Activated CD8-positive, alpha-beta memory T cell treated with anti-CD3 and anti-CD28 coated beads for 24 hours (primary cell): Measurements from ENCODE around the gene ACTL6A.
A peak's percentile ranks its signal among the peaks of the same experiment; 100 is the strongest.

Experiments used
- DNase-seq: peaks from one replicate; pipeline ENCODE4 v3.0.0-alpha.2; 2020

Gene ACTL6A

DNA sequence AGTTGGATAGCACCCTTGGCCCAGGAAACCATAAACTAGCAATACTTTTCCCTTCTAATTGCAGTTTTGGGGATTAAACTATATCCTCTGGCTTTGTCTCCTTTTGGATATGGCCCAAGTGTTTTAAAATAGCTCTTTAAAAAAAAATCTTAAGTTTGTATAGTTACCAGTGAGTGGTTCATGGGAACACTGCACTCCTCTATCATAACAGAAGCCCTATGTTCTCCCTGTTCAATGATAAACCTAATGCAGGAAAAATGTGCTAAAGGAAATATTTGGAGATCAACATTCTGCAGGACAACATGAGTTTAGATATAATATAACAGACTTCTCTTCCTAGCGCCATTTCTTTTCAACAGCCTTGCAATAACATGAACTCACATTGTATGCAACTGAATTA is 28.6 kb downstream of the ACTL6A start:
- no peak for DNase-seq

DNA sequence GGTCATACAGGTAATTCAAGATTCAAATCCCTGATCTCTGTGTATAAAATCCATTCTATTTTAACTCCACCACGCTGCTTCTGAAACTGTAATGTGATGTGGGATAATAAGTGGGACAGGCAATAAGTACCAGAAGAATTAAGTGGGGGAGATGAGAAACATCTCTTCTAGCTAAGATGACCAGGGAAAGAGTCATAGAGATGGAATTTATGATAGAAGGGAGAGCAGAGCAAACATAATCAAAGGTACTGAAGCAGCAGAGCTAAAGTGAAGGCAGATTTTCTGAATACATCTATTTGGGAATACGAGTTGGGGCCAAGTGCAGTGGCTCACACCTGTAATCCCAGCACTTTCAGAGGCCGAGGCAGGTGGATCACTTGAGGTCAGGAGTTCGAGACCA is 36.8 kb downstream of the ACTL6A start:
- no peak for DNase-seq

DNA sequence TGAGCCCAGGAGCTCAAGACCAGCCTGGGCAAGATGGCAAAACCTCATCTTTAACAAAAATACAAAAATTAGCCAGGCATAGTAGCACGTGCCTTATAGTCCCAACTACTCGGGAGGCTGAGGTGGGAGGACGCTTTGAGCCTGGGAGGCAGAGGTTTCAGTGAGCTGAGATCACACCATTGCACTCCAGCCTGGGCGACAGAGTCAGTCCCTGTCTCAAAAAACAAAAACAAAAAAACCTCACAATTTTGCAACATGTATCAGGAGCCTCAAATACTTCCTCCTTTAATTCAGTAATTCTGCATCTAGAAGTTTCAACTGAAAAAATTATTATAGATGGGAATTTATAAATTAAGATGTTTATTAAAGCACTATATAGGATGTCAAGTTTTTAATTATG is 40.6 kb downstream of the ACTL6A start:
- DNase-seq, result no peak

DNA sequence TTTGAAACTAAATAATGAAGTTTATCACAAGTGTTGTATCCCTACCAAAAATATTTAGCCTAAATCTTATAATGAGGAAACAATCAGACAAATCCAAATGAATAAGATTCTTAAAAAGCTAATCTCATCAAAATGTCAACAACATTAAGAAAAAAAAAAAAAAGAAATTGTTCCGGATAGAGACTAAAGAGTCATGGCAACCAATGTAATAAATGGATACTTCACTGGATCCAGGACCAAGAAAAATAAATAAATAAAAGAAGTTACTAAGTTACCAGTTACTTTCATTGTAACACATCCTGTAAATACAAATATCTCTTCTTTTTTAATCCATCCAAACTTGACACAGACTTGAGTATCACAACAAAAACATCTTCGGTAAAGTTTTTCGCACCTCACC is 41.1 kb downstream of the ACTL6A start:
- no peak for DNase-seq

DNA sequence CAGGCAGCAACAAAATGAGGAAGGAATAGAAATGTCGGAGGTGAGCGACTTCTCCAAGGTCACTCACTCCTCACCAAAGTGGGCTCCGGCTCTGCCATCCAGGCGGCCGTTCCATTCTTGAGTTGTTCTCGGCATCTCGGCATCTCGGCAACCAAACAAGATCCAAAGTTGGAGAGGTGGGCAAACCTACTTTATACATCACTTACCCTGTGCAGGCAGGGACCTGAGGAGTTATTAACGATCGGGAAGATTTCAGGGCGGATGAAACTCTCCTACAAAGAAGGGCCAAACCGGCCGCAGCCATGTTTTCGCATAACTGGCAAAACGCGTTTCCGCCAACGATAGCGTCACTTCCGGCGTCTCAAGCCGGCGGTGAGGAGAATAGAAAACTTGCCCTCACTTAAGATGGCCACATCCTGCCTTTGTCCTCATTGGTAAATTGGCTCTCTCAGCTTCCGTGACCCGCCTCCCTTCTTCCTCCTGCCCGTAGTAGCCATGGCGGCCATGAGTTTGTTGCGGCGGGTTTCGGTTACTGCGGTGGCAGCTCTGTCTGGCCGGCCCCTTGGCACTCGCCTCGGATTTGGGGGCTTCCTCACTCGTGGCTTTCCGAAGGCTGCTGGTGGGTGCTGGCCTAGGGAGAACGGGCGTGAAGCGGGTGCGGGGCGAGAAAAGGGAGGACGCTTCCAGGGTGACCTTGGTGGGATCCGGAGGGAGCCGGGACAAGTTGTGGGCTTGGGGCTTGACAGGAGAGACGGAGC is 41.8 kb downstream of the ACTL6A start, which contains the start of the genes MRPL47 and NDUFB5:
MRPL47 (minus strand) TSS at position 318 of the 758 bp plus-strand sequence; CDS start at position 304, 14 bp downstream.
NDUFB5 (plus strand) TSS at position 474 of the 758 bp plus-strand sequence; CDS start at position 496, 22 bp downstream.
- peak; percentile 94 for DNase-seq

DNA sequence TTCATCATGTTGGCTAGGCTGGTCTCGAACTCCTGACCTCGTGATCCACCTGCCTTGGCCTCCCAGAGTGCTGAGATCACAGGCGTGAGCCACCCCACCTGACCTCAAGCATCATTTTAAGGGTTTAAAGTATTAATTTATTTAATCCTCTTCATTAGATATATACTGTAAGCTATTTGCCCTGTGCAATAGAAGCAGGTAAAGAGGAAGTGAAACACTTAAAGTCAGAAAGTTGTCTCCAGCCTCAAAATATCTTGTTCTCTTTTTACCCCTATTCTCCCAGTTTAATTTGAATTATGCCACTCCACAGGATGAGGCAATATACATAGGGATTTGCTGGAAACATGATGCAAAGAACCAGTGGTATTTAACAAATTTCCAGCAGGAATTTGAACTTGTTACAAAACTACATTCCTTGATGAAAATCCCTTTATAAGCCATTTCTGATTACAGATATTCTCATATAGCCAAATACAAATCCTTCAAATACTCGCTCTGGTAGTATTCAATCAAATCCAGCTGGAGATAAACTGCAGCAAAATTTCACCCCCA is 43.9 kb downstream of the ACTL6A start:
- no peak for DNase-seq

DNA sequence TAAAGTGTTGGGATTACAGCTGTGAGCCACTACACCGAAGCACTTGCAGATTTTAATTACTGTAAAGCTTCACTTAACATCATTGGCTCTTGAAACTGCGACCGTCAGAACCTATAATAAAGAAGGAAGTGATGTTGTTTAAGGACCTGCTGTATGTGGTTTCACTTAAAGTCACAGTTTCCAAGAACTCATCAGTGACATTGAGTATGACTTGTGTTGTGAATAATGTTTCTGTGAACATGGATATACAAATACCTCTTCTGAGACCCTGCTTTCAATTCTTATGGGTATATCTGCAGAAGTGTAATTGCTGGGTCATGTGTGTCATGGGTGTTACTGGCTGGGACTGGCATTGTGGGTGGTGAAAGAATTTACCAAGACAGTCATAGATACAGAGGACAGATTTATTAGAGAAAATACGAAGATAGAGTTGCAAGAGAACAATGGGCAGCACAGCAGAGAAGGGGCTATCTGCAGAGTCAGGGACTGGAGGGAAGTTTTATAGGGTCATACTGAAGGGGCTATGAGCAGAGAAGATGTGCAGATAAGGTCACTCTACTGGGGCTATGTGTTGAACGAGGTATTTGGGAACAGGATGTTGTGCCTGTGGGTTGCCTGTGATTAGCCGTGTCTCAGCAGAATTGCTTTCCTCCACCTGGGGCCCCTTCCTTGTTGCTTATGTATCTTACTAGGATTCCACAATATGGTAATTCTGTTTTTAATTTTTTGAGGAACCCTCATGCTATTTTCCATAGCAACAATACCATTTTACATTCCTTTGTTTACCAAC is 46.4 kb downstream of the ACTL6A start:
- DNase-seq, result no peak

DNA sequence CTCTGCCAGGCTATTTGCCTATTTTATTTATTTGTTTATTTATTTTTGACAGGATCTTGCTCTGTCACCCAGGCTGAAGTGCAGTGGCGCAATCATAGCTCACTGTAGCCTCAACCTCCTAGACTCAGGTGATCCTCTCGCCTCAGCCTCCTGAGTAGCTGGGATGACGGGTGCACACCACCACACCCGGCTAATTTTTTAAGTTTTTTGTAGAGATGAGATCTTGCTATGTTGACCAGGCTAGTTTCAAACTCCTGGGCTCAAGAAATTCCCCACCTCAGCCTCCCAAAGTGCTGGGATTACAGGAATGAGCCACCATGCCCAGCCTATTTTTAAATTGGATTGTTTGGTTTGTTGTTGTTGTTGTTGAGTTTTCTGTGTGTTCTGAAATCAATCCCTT is 47.3 kb downstream of the ACTL6A start:
- DNase-seq, result no peak

DNA sequence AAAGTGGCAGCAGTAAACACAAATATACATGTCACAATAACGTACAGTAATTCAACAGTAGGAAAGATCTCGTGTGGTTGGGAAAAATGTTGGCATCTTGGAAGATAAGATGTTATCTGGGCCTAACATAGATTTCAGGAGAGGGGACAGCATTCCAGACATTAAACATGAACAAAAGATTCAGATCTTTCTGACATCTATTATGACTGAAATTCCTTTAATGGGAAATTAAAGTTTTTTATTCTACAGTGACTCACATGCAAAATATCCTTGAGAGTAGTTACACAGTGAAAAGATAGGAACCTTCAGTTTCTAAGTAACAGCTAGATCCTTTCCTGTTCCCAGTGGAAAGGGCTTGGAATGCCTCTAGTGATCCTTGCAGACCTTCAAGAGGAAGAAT is 51.1 kb downstream of the ACTL6A start:
- DNase-seq, result no peak

DNA sequence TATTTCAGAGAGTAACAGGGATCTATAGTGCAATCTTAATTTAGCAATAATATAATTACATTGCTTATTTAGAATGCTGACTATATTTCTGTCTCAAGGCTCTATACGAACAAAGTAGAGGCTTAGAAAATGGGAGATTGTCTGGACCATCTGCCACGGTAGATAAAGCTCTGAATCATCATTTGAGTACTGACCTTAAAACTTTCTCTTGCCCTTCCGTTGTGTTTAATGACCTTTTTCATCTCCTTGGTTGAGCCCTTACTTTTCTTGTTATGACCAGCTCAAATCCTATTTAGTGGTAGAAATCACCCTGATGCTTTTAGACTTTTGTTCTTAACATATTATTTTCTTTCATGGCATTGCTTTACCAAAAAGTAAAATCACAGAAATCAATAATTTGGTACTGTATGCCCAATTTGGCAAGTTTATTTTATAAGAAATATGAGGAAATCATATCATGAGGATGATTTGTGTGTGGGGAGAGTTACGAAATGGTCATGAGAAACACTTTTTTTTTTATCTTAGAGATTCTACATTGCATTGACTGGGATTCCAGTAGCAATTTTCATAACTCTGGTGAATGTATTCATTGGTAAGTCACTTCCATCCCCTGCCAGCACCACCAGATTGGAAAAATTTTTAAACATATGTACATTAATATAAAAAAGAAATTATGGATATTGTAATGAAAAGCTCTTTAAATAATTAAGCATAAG is 52.9 kb downstream of the ACTL6A start:
- no peak for DNase-seq

DNA sequence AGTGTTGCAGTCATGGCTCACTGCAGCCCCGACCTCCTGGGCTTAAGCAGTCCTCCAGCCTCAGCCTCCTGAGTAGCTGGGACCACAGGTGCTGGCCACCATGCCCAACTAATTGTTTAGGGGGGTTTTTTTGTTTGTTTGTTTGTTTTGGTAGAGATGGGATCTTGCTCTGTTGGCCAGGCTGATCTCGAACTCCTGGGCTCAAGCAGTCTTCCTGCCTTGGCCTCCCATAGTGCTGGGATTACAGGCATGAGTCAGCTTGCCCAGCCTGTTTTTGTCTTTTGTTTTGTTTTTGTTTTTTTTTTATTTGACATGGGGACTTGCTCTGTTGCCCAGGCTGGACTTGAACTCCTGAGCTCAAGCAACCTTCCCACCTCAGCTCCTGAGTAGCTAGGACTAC is 59.3 kb downstream of the ACTL6A start:
- no peak for DNase-seq

DNA sequence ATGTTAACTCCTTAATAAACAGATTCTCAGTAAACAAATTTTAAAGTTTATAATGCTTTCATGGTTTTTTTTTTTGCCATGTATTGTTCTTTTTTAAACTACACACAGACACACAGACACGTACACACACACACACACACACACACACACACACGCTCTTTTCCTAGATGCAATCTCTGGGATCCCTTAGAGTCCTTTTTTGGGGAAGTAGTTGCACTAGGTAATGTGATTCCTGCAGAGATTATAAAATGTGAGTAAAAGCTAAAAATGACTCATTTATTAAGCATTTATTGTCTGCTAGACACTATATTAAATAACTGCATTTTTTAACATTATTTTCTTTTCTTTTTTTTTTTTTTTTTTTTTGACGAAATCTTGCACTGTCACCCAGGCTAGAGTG is 61.7 kb downstream of the ACTL6A start:
- no peak for DNase-seq

DNA sequence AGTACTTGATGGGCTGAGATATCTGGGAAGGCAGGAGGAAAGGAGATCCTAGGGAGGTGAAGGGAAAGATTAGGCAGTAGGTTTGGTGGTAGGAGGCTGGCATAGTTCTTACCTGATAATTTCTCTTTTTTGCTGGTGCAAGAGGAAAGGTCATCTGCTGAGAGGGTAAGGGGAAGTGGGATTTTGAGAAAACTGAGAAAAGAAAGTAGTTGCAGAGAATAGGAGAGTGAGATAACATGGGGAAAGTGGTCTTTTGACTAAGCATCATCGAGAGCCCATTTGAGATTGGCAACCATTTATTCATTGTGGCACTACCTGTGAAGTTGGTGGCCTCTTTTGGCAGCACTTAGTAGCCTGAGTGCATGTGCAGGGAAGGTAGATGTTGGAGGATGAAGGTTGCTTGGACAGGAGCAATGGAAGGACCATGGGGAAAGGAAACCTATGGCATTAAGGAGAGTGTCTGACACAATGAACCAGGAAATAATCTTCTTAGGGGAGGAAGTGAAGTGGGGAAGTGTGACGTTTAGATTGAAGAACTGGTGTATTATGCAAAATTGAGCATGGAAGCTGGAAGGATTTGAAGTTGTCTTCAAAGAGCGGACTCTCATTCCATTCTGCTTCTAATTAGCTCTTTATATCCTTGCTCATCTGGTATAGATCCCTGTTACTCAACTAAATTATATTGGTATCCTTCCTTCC is 68.2 kb downstream of the ACTL6A start:
- DNase-seq, result no peak
